DMS 273 (cell line): Measurements from ENCODE around the gene AIDA.

Source experiments
- DNase-seq: peaks from one replicate; lab custom pipeline; 2025; ENCODE audit not compliant: unreplicated experiment; lab: John Stamatoyannopoulos, UW

Gene AIDA

DNA sequence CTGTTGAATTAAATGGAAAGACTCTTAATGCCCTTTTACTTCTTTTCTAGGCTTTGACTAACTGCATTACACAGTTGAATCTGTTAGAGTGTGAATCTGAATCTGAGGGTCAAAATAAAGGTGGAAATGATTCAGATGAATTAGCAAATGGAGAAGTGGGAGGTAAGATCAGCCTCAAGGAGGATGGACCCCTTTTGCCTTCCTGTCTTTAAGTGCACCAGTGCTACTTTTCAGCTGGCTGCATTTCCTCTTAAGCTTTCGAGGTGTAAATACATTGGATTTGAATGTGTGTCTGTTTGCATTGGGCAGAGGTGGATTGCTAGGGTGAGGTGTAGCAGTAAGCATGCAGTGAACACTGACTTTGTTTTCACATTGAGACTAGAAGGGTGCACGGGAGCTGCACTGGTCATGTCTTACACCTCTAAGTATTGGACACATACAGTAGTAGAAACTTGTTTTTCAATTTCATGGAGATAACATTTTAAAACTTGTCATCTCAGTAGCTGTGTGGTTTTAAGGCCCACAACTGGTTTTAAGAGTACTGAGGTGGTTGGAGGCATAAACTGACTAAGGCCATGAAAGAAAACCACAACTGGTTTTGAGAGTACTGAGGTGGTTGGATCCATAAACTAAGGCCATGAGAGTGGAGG lies 59.0 kb downstream of the AIDA start:
- DNase-seq, result no peak

DNA sequence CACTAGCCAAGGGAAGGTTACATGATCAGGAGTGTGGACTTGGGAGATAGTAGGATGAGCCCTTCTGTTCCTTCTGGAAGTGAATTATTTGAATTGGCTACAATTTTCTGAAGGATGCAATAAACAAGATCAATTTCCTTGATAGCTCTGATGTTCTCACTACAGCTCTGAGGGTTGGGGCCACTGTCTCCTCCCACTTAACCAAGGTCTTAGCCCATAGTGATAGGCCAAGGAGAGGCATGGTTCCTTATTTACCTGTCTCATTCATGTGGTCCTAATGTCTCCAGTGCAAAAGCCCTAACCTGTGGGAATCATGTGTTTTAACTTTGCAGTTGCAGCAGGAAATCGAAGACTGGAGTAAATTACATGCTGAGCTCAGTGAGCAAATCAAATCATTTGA lies 59.6 kb downstream of the AIDA start:
- no peak for DNase-seq

DNA sequence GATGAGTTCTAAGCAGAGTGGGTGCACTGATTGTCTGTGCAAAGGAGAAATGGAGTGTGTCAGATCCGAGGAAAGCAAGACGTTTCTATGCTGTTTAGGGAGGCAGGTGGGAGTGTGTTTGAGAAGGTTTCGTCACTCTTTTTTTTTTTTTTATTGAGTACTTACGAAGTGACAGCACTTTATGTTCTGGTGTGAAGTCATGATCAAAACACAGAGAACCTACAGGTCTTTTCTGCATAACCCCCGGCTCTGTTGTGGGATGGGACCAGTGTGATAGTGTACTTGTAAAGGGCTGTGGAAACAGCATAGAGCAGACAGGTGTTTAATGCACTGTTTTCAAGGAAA lies 67.7 kb downstream of the AIDA start:
- no peak for DNase-seq

DNA sequence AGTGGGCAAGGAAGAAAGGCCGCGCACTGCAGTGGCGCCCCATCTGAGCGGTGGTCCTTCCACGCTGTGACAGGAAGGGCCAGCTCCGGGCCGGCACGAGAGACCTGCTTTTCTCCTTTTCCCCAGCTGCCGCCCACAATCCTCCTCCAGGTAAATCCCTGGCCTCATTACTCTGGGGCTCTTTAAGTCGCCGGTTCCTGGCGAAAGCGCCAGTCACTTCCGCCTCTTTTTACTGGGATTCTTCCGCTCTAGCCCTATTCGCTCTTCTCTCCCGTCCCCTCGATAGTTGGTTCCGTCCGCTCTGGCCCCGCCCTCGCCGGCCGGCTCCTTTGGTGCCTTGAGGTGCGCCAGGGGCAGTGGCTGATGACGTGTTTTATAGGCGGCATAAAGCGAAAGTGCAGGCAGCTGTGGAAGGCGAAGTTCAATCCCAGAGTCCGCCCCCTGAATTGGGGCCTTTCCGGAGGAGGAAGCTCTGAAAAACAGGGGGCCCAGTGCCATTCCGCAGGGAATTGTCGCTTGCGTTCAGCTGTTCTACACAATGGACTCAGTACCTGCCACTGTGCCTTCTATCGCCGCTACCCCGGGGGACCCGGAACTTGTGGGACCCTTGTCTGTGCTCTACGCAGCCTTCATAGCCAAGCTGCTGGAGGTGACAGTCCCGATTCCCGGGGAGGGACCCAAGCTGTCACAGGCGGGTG lies 68.2 kb downstream of the AIDA start:
- peak; percentile 99 for DNase-seq

DNA sequence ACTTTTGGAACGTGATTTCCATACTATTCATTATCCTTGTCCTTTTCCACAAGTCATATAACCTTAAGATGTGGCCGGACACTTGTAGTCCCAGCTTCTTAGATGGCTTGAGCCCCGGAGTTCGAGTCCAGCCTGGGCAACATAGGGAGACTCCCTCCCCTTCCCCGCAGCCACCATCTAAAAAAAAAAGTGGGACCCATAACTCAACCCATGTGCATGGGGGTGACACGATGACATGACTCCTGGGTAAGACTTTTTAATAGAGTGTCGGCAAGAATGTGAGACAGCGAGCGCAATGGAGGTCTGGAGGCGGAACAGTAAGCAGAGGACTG lies 68.7 kb downstream of the AIDA start:
- peak; percentile 72 for DNase-seq

DNA sequence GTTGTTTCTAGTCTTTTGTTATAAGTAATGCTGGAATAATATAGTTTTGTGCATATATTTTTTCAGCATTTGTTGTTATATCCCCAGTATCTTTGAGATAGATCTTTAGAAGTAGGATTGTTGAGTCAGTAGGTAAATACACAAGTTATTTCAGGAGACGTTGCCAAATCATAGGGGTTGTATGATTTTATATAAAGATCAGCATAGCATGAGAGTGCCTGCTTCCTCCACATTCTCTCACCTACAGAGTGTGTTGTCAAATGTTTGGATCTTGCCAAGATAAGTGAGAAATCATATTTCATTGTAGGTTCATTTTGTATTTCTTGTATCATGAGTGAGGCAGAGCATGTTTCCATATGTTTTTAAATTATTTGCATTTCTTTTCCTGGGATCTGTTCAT lies 69.8 kb downstream of the AIDA start:
- no peak for DNase-seq

DNA sequence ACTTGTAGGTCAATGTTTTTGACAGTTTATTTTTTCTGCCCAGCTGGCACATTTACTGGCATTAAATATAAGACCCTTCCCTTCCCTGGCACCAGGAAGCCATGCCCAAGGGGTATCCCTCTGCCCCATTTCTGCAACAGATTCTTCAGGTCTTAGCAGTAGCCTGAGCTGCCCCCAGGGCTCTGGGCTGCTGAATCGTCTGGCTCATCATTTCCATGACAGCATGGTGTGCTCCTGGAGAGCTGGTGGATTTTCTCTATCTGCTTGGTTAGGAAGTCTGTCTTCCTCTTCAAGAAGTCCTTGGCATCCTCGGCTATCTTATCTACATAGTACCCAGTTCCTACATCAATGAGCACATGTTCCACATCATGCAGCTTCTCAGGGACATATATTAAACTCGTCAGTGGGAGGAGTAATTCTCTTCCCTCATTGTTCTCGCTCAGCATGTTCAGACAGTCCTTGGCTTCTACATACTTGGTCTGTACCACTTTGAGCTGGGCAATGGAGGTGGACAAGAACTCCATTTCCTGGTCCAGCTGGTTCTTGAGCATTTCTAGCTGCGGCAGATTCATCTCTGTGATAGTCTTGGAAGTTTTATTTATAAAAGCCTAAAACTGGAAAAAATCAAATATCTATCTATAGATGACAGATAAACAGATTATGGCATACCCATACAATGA lies 70.9 kb downstream of the AIDA start:
- no peak for DNase-seq

DNA sequence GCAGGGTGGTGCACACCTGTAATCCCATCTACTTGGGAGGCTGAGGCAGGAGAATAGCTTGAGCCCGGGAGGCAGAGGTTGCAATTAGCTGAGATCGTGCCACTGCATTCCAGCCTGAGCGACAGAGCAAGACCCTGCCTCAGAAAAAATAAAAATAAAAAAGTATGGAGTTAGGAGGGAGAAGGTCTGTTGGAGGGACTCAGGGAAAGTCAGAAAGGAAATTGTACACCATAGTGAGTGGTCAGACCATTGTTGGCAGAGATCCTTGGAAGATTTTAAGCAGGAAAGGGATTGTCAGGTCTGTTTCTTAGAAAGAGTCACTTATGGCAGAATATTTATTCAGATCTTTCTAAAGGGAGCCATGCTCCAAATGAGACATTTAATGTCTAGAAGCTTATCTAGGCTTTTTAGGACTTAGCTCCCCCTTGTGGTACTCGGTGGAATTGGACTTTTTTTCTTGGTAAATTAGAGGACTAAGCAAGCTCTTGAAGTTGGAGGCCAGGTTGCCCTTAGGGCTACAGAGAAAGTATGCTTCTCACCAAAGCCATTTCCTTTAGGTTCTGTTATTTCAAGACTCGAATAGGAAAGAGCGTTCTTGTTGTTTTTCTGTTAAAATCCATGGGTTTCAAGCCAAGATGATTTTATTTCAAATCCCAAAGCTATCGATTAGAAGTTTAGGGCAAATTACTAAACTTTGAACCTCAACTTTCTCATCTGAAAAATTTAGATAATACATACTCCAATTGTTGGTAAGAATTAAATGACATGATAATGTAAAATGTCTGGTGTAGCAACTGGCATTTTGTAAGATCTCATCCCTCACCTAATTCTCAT lies 77.9 kb downstream of the AIDA start:
- peak; percentile 95 for DNase-seq

DNA sequence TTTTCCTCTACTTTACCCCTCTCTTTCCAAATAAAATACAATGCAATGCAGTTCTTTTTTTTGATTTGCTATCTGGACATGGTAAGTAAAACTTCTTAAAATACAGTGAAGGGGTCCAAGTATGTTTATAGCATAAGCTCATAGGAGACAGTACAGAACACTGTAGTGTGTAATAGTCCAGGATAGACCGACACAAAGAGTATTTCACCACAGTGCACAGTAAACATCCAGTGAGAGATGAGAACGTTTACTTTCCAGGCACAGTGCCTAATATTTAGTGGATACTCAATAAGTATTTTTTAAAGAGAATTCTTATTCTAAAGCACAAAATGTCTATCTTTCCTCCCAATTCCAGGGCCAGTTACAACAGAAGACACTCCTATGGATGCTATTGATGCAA lies 79.5 kb downstream of the AIDA start:
- DNase-seq, result no peak

DNA sequence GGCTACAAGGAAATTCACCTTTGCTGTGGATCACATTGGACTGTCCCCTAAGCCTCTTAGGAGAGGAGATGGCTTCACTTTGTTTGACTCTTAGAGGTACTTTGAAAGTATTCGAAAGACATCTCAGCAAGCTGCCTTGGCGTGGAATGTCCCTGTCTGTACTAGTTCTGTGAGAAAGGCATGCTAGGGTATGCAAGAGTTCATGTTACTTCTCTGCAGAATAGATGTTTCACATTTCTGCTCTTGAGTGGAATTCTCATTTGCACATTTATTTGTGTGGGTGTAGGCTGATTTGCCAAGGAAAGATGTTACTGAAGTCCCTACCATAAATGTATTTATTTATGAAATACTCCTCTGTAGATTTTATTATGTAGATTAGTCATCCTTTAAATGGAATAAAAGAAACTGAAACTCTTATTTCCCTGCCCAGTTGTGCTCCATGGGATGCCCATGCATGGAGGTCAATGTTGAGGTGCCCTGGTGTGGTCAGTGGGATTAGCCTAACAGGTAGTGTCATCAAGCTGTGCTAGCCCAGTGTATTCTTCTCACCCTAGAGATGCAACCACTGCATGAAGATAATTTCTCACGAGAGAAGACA lies 80.6 kb downstream of the AIDA start:
- DNase-seq, result no peak

DNA sequence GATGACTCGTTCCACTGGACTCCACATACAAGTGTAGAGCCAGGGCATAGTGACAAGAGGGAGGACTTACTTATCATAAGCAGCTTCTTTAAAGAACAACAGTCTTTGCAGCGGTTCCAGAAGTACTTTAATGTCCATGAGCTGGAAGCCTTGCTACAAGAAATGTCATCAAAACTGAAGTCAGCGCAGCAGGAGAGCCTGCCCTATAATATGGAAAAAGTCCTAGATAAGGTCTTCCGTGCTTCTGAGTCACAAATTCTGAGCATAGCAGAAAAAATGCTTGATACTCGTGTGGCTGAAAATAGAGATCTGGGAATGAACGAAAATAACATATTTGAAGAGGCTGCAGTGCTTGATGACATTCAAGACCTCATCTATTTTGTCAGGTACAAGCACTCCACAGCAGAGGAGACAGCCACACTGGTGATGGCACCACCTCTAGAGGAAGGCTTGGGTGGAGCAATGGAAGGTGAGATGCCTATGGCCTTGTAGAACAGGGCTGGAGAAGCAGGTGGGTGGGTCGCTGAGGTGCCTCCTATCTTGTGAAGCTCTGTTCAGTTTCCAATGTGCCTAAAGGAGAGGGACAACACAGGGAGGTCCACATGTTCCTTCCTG lies 82.3 kb downstream of the AIDA start:
- DNase-seq, result no peak

DNA sequence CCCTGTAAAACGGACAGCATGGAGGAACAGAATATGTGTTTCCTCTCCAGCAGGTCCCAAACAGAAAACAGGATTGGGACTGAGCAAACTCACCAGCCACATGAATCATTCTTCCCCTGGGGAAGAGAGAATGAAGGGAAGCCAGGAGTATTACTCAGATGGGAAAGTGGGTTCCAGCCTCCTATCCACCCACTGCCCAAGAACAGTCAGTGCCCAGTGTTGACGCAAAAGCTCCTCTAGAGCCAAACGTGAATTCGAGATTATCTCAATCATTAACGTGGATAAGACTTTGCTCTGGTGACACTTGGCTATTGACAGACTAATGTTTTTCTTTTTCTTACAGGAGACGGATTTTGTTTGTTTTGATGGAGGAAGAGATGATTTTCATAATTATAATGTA lies 85.1 kb downstream of the AIDA start:
- no peak for DNase-seq

DNA sequence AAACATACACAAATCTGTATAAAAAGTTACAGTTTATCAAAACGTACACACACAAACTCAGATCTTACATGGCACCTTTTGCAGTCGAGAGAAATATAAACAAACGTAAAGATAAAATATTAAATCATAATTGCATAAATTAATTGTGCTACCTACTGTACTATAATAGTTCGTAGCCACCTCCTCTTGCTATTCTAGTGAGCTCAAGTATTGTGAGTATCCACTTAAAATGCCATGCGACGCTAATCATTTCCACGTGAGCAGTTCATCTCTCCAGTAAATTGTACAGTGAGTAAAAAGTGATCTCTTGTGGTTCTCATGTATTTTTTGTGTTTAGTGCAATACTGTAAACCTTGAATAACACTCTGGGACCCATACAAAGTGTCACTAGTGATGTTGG lies 88.1 kb downstream of the AIDA start:
- no peak for DNase-seq

DNA sequence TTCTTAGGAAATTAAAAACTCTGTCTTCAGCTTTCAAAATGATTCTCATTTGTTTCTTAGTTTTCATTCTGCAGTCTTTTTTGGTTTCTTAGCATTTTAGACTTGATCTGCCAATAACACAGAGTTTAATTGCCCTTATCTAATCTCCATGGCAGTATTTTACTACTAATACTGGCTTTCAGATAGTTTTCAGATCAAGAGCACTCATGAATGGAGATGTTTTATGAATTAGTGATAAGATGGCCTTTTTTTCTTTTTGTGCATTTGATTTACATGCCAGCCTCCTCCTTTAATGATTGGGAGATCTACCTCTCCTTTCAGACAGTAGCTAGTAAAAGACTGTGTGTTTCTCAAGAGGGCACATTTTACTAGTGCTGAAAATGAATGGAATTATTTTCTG lies 88.8 kb downstream of the AIDA start:
- no peak for DNase-seq

DNA sequence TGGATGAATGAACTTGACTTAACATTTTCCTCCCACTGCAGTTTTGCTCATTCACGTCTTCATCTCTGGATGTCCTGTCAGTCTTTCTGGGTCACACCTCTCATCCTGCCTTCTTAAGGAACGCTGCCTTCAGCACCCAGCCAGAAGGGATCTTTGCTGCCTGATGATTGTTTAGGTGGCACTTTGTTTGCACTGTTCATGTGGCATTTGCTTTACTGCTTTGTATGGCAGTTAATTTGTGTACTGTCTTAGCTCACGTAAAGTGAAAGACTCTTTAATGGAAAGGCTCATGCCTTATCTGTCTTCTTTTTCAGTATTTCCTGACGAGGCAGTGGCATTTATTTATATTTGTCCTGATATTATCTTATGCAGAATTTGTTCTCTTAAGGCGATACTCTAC lies 89.5 kb downstream of the AIDA start:
- DNase-seq, result no peak

DNA sequence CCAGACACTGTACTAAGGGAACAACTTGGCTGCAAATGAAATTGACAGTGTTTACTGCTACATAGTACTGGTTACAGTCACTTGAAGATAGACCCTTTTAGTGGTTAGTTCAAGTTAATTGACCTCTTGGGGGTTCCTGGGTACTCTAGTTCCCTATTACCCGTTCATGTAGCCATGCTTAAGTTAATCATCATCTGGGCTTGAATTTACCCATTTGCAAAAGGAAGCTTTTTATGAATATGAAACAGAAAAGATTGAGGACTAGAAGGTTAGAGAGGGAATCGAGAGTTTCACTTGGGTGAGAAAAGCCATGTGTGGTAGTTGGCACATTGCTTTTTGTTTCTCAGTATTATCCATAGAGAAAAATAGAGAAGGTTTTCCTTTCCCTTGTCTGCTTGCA lies 91.7 kb downstream of the AIDA start:
- DNase-seq, result no peak

DNA sequence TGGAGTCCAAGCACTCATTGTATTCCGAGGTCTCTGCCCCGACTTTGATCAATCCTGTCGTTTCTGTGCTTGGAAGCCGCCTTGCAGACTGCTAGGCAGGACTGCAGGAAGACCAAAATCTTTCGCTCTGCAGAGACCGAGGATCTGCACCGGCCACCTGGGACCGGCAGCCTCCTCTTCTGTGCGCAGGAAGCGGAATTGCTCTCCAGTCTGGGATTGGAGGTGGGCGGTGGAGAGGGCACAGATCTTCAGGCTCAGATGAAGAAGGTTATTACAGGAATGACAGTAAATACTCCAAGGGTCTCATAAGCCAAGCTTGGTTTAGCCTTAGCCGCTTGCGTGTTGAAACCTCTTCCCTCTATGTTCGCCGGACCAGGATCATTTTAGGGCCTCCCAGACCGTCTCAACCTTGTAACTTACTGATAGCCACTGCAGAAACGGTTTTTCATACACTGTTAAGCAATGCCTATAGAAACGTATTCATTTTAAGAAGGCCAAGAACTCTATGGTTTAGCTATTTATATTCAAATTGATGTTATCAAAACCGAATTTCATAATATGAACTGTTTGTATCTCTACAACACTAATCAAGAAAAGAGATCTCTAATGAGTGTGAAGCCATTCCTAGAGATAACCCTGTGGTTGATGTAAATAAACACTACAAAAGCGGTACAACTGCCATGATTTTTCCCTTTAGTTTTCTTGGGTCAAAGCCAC lies 93.3 kb downstream of the AIDA start:
- DNase-seq, result peak; percentile 63
